Limb (tissue), 2 donors: Measurements from ENCODE around the gene CD36.

Experiments
- DNase-seq, 2 donors: peaks; one replicate each; pipeline ENCODE4 v3.0.0-alpha.2; 2016; ENCODE audit errors: extremely low spot score in 2 of 2

The CD36 gene

DNA sequence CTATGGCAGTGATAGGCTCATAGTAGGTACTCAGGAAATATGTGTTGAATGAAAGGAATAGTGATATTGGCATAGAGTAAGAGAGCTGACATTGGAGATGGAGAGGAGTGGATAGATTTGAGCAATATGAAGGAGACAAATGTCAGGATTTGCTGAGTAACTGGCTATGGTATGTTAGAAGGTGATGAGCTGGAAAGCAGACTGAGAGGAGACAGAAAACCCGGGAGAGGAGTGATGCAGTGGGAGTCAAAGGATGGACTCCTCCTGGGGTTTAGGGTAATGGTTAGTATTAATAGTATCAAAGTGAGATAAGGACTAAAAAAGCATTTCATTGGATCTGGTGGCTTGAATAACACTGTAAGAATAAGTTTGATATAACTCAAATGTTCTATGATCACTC is 64.8 kb downstream of the CD36 start:
- no peak for DNase-seq

DNA sequence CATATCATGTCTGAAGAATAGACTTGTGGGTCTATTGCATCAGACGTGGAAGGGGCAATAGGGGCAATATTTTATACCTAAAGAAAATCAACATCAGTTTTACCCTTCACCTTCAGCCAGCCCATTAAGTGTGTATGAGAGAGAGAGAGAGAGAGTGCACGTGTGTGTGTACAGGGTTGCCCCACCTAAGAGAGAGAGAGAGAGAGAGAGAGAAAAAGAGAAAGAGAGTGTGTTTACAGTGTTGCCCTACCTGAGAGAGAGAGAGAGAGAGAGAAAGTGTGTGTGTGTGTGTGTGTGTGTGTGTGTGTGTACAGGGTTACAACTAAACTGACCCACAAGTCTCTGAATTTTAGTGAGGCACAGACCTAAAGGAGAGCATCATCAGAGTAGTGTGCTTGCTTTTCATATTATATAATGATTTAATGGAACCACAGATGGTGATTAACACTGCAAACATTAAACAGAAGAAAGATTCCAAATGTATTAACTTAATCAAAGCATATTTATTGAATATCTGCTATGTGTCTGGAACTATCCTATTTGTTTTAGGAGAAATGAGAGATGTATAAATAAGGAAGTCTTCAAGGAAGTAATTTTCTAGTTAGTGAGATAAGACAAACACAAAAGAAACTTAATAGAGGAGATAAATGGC is 66.8 kb downstream of the CD36 start:
- no peak for DNase-seq

DNA sequence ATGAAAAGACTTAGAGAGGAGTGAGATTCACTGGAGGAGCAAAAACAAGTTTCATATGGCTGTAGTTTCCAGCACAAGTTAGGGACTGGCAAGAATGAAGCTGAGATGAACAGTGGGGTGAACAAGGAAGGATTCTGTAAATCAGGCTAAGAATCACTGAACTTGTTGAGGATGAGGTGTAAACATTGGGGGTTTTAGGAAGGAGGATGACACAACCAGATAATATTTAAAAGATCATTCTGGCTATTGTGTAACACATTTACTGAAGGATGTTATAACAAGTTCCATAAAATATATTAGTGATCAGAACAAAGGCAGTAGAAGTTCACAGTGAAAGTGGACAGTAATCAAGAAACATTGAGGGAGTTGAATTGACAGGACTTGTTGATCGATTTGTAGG is 68.9 kb downstream of the CD36 start:
- no peak for DNase-seq

DNA sequence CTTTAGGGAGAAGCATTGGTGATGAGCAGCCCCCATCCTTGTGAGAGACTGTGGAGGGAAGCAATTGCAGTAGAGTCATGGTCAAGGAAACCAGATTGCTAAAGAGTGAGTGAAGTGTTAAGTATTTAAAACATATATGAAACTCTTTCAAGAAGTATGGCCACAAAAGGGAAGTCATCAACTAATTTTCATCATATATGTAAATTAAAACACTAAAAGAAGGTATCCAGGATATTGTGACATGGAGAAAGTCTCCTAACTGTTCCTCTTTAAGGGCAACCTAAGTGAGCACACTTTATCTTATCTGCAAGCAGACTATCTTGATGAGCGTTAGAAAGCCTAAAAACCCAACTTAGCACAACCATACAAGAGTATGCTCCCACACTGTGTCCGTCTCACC is 69.7 kb downstream of the CD36 start:
- no peak for DNase-seq

DNA sequence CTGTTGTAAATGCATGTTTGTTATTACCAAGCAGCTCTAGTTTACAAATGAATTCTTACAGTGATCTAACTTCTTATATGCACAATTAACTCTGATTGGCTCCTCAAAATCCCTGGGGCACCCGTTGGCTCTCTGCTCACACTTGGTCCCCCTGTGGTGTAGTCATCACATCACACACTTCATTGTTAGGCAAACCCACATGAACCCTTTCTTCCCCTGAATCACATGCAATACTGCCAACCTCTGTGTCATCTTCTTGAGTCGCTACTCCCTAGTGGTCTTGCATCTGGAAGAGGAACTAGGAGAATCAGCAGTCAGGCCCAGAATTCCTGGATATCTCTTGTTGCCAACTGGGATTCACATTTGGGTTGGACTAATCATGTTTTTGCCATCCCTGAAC is 73.1 kb downstream of the CD36 start:
- no peak for DNase-seq

DNA sequence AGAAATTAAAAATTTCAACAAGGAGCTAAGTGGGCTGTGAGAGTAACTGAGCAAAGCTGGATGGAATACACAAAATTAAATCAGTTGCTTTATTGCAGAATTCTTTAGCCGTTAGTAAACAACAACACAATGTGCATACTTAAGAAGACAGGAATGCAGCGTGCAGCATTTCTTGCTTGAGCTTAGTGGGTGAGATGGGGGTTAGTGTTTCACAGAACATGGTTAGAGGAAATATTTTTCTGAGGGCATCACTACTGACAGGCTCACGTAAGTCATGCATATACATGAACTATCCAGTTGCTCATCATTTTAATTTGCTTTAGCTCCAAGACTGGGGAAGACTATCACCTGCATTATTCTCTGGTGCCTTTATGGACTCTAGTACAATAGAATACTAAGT is 80.8 kb downstream of the CD36 start:
- DNase-seq, result no peak

DNA sequence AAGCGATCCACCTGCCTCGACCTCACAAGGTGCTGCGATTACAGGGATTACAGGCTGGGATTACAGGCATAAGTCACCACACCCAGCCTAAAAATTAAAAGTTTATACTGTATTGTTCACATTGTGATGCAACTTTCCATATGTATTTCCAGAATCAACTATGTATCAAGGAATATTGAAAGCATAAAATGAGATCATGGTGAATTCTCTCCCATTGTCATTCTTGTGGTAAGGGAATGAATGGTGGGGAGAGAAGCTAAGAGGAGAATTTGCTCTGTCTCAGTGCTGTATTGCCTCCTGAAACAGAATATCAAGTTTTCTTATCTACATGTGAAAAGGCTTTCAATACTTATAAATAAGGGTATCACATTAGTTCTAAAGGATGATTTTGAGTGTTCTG is 81.7 kb downstream of the CD36 start:
- DNase-seq, result no peak

DNA sequence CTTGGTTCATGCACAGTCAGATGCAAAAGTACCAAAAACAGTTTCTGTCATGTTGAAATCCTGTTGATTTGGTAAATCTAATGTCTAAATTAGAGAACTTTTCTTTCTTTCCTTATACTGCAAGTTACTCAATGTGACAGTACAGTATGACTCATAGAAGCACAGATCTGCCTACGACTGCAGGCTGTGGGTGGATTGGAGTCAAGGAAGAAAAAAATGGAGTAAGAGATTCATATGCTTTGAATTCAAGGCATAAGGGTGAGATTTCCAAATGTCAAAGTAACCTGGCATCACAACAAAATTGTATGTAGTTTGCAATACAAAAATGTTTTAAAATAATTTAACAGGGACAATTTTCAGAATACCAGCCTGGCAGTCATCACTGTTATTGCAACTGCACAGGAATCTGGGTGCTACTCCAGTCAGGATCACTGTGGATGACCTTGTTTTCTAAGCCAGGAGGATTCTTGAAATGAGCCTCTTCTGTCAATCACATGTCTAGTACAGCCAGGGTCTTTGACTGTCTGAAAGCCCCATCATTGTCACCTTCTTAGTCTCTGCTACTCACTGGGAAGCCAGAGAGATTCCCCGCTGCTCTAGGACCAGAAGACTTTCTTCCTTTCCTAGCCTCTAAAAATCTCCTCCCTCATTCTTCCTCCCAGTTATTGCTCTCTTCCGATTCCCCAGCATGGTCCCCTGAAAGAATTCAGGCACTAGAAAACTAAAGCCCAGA is 83.6 kb downstream of the CD36 start:
- DNase-seq, result no peak

DNA sequence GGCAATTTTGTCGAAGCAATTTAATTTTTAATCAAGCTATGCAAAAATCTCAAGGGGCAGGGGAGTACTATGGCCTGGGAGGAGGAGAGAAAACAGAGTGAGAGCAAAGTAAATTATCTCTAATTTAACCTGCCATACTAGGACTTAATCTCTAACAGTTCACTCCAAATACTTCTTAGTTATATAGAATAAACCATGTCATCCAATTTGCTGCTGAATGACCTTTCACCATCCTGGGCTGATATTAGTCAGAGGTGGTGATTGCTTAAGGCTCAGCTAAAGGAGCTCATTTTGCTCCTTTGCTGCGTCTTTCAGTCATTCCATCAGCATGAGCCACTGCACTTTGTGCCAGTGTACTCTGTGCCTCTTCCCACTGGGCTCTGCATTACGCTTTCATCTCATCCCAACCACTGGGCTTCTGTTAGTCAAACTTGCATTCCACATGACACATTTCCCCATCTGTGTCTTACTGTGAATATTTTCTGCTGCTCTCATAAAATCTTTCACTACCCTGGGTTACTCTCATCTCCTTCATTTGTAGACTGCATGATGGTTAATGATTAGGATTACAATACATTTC is 84.3 kb downstream of the CD36 start:
- no peak for DNase-seq

DNA sequence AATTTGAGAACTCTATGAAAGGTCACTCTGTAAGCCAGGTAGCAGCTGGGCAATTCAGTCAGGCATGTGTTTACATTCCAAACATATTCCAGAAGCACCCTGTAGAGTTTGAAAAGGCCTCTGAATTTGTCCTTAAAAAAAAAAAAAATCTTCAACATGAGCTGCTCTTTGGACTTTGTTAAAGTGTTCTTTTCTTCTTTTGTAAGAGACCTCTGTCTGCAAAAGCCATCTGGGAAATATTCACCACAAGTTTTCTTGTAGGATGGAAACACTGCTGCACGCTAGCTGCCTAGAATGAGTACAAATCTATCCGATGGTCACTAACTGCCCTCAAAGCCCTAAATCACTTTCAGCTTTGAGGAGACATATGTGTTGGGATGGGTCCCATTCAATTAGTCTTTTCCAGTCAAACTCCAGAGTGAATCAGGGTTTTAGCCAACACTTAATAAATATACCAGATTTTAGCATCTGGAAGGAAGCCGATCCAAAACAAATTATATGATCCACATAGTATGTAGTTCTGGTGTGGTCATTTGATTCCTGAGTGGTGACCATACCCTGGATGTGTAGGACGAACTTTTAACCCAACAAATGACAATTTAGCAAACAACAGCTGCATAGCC is 85.9 kb downstream of the CD36 start:
- peak in 1 of 2 donors; percentile 74 for DNase-seq

DNA sequence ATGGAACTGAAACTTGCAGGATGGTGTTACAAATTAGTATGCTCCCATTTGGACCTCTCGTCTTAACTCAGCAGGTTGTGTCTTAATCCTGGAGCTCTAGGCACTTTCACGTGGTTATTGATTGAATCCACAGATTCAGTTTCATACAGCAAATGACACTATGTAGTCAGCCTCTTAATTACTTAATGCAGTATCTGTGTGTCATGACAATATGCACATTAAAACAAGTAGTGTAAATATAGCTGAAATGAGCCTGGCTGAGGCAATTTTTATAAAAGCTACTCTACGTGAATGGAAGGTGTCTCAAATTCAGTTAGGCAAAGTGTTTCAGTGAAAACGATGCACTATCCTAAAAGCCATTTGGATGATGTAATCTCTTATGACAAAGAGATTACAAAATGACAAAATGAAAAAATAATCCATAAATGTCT is 86.8 kb downstream of the CD36 start:
- no peak for DNase-seq
